Thymus (tissue), 11 donors: ENCODE results near the gene TMEM17. TPM values are rescaled to one million over a fixed set of nuclear protein-coding genes. Genes with fewer than 3 reads are reported as not detected.

Experiments
- DNase-seq, 9 donors: peaks; one replicate each; pipeline ENCODE4 v3.0.0-alpha.2; 2013; ENCODE audit warnings: low spot score in 9 of 9, low read depth in 6 of 9, missing footprints in 1 of 9
- H3K27ac ChIP-seq, 2 donors: one replicate each; pipeline ENCODE4 v1.5.1; 2013; ENCODE audit warnings: control low read depth in 1 of 2, low read depth in 1 of 2, low read length in 1 of 2, mild to moderate bottlenecking in 1 of 2, moderate library complexity in 1 of 2
- H3K27me3 ChIP-seq, 2 donors: one replicate each; pipeline ENCODE4 v1.5.1; 2013; ENCODE audit warnings: low read length in 1 of 2; ENCODE audit not compliant: control insufficient read depth in 2 of 2, insufficient read depth in 1 of 2
- H3K36me3 ChIP-seq, 2 donors: one replicate each; pipeline ENCODE4 v1.5.1; 2013; ENCODE audit warnings: low read length in 1 of 2, mild to moderate bottlenecking in 1 of 2, moderate library complexity in 1 of 2; ENCODE audit not compliant: control insufficient read depth in 2 of 2, insufficient read depth in 2 of 2
- H3K4me1 ChIP-seq, 2 donors: one replicate each; pipeline ENCODE4 v1.5.1; 2013; ENCODE audit warnings: low read length in 2 of 2; ENCODE audit not compliant: control insufficient read depth in 2 of 2, insufficient read depth in 2 of 2
- H3K4me3 ChIP-seq, 2 donors: one replicate each; pipeline ENCODE4 v1.5.1; 2013; ENCODE audit warnings: low read length in 2 of 2, control low read depth in 1 of 2, mild to moderate bottlenecking in 1 of 2
- H3K9me3 ChIP-seq, 2 donors: one replicate each; pipeline ENCODE4 v1.5.1; 2013; ENCODE audit warnings: low read length in 1 of 2, mild to moderate bottlenecking in 1 of 2; ENCODE audit not compliant: control insufficient read depth in 2 of 2, insufficient read depth in 1 of 2
- WGBS: extraction: QIAGEN DNeasy Blood & Tissue Kit; methylation state at CpG from one replicate; pipeline ENCODE4 v1.1.7; 2013; 5-methylcytosine and 5-hydroxymethylcytosine counted together
- polyA plus RNA-seq: library from polyadenylated mRNA; stranded (reverse); fragments of 200-250 nt; gene quantifications from one replicate; pipeline ENCODE4 v1.2.3, GENCODE V29; 2013
- total RNA-seq: library from RNA; stranded (reverse); fragments of 120-200 nt; gene quantifications from one replicate; pipeline ENCODE4 v1.2.4, GENCODE V29; 2013
- donor health status: healthy.

Gene TMEM17
- total and polyA plus RNA-seq, 2 donors, result 1.0 to 1.9 TPM

DNA sequence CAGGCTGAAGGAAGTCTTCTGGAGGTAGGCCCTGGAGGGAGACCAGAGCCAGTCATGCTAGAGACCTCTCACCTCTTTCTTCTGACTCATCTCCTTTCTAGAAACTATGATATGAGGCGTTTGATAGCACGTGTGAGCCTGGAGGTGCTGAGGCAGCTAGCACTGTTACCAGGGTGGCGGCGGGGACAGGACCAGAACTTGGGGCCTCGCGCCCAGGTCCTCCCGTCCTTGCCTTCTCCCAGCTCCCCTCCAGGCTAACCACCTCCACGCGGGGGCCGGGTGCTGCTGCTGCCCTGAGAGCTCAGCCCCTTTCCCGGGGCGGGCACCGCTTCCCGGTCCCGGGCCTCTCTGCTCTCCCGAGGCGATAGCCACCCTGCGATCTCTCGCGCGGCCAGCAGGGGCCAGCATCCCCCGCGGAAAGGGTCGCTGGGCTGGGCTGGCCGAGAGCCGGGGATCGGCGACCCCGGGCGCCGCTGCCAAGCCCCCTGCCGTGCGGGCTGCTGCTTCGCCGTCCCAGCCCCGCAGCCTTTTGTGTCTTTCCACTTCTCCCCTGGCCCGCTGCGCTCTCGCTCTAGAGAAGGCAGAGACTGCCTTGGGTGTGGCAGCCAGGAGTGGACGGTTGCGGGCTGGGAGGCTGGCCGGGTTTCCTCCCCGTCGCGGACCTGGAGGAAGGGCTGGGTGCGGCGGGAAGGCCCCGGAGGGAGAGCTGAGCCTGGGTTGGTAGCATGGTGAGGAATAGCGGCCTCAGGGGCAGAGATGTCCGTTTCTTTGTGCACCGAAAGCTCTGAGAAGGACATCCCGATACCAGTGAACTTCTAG lies 49.1 kb downstream of the TMEM17 start:
- peak in 8 of 9 donors; percentile 22 to 70 (median 42) for DNase-seq
- Histone ChIP-seq H3K4me3 (peak overlapping the region; percentile 43 to 57), H3K27me3 (peaks cover 0 to 9% of the 10 kb centered on the region in 2 donors), H3K36me3 (no peaks in the 10 kb centered on the region), H3K4me1 (peaks cover 3 to 10% of the 10 kb centered on the region in 2 donors), H3K9me3 (no peaks in the 10 kb centered on the region), H3K27ac (peak overlapping the region in 1 of 2 donors; percentile 65)
- 10% methylated on average over 52 of the region's 52 CpGs for WGBS

DNA sequence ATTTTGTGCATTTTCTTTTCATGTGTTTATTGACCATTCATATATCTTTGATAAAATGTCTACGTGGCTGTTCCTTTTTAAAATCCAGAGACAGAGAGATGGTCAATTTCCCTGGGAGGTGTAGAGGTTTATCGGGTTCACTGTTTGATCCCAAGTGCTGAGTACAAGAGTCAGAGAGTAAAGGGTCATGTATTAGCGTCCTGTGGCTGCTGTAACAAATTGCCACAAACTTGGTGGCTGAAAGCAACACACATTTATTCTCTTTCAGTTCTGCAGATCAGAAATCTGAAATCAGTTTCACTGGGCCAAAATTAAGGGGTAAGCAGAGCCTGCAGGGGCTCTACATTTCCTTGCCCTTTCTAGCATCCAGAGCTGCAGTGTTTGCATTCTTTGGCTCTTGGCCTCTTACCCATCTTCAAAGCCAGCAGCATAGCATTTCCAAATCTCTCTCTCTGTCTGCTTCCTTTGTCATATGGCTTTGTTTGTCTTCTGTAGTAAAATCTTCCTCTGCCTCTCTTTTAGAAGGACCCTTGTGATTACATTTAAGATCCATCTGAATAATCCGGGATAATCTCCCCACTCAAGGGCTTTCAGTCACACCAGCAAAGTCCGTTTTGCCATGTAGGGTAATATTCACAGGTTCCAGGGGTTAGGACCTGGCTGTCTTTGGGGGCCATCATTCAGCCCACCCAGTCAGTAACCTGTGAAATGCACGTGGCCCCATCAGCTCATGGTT lies 49.9 kb downstream of the TMEM17 start:
- Histone ChIP-seq H3K27me3 (peaks cover 0 to 9% of the 10 kb centered on the region in 2 donors), H3K9me3 (no peaks in the 10 kb centered on the region), H3K36me3 (no peaks in the 10 kb centered on the region), H3K27ac (no peak overlapping the region), H3K4me1 (peaks cover 3 to 10% of the 10 kb centered on the region in 2 donors), H3K4me3 (no peak overlapping the region)
- 96% methylated on average over 6 of the region's 6 CpGs for WGBS
- DNase-seq, result no peak

DNA sequence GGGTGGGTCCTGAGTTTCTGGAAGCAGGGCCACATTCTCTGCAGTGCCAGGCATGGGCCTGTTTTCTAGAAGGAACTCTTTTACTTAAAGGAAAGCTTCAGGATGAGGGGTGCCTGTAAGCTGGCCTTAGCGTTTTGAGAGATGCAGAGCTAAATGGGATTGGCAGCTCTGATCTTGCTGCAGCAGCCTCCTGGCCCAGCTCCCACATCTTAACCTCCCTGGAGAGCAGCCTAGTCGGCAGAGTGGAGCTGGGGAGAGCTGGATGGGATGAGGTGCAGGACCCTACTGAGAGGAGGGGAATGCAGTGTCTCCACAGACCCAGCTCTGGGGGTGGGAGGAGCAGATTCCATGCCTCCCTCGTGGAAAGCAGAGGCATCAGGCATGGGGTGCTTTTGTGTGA lies 52.0 kb downstream of the TMEM17 start:
- Histone ChIP-seq H3K9me3 (no peaks in the 10 kb centered on the region), H3K36me3 (no peaks in the 10 kb centered on the region), H3K27ac (no peak overlapping the region), H3K4me1 (peaks cover 3 to 10% of the 10 kb centered on the region in 2 donors), H3K27me3 (peaks cover 0 to 9% of the 10 kb centered on the region in 2 donors), H3K4me3 (no peak overlapping the region)
- DNase-seq, result no peak
- 87% methylated on average over 3 of the region's 3 CpGs for WGBS

DNA sequence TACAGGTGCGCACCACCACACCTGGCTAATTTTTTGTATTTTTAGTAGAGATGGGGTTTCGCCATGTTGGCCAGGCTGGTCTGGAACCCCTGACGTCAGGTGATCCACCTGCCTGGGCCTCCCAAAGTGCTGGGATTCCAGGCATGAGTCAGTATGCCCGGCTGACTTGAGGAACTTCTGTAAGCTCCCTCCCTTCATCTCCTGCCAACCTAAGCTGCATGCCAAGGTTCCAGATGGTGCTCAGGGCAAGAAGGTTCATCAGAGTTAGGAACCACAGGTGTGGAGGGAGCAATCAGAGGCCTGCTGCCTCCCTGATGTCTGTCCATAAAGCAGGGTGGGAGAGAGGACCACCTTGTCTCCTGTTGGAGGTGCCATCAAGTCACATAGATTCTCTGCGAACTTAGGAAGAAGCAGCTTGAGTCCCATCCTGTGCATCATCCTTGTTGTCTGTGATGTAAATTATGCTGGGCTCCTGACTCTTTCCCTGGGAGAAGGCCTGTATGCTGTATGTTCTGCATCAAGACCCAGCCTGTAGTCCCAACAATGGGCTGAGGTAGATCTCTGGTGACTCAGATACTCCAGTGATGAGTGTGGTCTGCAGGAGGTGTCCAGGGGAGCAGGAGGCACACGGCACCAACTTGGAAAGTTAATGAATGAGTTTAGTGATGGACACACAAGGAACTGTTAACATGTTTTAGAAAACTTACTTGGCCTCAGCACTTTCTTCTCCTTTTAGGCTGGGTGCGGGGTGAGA lies 53.1 kb downstream of the TMEM17 start:
- H3K4me3 ChIP-seq, result no peak overlapping the region
- H3K4me1 ChIP-seq, result peaks cover 3 to 10% of the 10 kb centered on the region in 2 donors
- WGBS, result 95% methylated on average over 7 of the region's 7 CpGs
- no peaks in the 10 kb centered on the region for H3K36me3 ChIP-seq
- no peak overlapping the region for H3K27ac ChIP-seq
- DNase-seq, result no peak
- H3K27me3 ChIP-seq, result peaks cover 0 to 9% of the 10 kb centered on the region in 2 donors
- peaks cover 0 to 2% of the 10 kb centered on the region in 2 donors for H3K9me3 ChIP-seq

DNA sequence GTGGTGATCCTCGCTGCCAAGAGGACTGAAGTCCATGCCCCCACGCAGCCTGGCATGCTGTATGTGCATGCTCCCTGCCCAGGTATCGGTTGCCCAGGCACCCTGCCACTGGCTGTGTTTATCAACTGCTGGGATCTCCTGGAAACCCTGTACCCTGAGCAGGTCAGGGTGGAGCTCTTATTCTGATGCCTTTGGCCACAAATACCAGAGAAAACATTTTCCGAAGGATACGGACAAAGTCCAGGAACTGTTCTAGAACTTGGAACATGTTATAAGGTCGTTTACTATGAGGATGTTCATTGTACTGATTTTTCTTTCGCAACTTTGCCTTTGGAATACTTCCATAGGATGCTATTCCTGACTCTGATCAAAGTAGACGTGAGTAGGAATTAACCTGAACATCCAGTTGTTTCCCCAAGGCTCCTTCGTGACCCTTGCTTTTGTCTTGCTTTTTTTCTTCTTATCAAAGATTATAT lies 55.2 kb downstream of the TMEM17 start:
- H3K4me1 ChIP-seq, result no peaks in the 10 kb centered on the region
- WGBS, result 95% methylated on average over 9 of the region's 9 CpGs

More for the DNA sequence above, 55.2 kb downstream of the TMEM17 start:
- DNase-seq, result no peak
- Histone ChIP-seq H3K9me3 (peaks cover 0 to 2% of the 10 kb centered on the region in 2 donors), H3K27me3 (no peaks in the 10 kb centered on the region), H3K4me3 (no peak overlapping the region), H3K27ac (no peak overlapping the region), H3K36me3 (no peaks in the 10 kb centered on the region)

Other genes with a start within 250 kb of the TMEM17 start
- 19.5 TPM for gene EHBP1, start 199.5 kb upstream of the TMEM17 start, total RNA-seq
- gene EHBP1, start 199.5 kb upstream of the TMEM17 start, polyA plus RNA-seq, result 11.2 TPM